ENCODE results near the gene IL21R.
"Not testable (repeated sequence)": the region's sequence is repeated elsewhere in the genome, so short reads cannot be mapped to it uniquely, and the experiment has no call there.

The IL21R gene

DNA sequence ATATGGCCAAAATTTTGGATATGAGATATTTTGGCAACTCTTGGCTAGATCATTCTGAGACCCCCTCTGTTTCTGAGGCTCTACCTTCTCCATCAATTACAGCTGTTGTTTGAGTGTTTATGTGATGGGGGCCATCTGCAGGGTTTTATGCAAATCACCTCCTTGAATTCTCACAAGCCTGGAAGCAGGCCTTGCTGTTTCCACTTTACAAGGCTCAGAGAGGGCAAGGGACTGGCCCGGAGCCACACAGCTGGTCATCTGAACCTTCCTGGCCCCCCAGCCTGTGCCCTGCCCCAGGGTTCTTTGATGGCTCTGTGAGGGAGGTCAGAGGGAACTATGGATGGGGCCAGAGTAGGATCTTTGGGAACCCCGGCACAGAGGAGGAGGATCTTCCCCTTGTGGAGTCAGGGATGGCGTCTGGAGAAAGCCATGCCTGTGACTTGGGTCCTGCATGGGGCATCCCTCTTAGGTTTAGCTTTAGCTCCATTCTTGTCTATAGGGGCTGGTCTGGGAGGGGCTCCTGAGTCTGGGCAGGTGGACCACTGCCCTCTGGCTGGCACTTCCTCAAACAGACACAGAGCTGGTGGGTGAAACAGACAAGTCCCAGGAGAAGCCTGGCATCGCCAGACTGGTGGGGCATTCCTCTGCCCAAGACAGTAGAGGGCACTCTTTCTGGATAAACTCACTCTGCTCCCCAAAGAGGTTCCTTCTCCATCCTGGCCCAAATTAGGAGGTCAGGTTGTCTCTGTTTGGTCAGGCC is 26.2 kb downstream of the IL21R start:
- DNase-seq = no peak

DNA sequence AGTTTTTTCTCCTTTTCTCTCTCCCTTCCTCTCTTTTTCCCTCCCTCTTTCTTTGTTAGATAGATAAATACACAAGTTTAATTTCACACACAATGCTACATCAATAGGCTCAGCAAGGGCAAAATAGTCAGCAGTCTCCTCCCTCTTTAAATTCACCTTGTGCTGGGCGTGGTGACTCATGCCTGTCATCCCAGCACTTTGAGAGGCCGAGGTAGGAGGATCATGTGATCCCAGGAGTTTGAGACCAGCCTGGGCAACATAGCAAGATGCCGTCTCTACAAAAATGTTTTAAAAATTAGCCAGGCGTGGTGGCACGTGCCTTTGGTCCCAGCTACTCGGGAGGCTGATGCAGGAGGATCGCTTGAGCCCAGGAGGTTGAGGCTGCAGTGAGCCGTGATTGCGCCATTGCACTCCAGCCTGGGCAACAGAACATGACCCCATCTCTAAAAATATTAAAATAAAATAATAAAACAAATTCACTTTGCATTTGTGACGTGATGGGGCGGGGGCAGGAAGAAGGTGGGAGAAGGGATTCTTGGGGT is 27.4 kb downstream of the IL21R start:
- DNase-seq = no peak

DNA sequence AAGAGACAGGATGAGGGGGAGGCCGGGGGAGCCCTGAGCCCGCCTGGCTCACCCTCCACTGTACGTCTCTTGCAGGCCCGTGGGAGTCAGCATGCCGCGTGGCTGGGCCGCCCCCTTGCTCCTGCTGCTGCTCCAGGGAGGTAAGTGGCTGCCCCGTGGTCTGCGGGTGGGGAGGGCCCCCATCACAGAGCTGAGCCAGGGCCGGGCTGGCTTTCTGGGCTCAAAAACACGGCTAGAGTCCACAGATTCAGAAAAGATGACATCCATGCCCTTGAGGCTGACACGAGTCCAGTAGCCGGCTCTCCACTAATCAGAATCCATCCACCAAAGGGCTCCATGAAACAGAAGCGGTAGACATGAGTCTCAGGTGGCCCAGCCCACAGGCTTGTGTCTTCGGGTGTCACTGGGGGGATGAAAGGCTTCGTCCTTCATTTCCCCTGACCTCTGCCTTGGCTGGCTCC is 28.0 kb downstream of the IL21R start:
- no peak for DNase-seq

DNA sequence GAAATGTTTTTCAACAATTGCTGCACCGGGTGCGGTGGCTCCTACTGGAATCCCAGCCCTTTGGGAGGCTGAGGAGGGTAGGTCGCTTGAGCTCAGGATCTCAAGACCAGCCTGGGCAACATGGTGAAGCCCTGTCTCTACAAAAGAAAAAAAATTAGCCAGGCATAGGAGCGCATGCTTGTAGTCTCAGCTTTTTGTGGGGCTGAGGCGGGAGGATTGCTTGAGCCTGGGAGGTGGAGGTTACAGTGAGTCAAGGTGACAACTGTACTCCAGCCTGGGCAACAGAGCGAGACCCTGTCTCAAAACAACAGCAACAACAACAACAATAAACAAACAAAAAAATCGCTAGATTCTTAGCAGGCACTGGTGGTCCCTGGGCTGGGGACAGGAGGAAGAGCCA is 28.5 kb downstream of the IL21R start:
- no peak for DNase-seq

DNA sequence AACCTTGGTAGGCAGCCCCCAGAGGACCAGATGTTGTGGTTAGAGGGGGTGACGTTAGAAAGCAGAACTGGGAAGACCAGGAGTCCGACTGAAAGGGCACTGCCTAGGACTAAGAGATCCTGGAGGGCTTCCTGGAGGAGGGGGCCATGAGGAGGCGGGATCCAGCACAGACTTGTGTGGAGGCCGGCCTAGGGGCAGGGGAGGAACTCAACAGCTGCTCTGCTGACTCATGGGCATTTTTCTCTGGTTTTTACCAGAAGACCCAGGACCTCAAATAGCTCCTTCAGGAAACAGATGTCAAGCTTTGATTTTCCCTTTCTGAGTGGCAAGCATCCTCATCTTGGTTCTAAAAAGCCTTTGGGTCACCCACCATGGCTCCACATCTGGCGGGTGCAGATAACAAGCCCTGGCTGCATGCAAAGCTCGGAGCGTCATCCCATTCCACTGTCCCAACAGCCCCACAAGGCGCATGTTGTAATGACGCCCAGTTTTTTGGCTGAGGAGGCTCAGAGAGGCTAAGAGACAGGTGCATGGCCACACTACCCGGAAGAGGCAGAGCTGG is 29.0 kb downstream of the IL21R start:
- DNase-seq = no peak

DNA sequence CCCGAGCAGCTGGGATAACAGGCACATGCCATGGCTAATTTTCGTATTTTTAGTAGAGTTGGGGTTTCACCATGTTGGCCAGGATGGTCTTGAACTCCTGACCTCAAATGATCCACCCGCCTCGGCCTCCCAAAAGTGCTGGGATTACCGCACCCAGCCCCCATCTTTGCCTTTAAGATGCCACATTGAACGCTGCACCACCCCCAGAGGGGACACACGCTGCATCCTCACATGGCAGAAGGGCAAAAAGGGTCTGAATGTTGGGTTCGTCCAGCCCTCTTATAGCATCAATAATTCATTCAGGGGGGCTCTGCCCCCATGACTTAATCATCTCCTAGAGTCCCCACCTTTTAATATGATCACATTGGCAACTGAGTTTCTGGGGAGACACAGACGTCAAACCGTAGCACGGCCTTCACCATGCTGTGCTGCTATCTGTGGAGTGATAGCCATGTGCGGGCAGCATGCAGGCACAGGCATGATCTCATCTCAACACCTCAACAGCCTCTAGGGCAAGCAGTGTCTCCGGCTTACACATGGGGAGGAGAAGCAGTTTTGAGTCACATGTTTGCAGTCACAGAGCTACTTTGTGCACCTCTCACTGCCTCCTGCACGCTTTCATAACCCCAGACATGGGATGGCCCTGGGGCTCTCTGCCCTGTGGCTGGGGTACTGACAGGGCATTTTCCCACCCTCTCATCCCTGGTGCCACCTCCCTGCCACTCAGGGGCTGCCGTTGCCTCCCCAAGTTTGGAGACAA is 30.0 kb downstream of the IL21R start:
- DNase-seq = no peak

DNA sequence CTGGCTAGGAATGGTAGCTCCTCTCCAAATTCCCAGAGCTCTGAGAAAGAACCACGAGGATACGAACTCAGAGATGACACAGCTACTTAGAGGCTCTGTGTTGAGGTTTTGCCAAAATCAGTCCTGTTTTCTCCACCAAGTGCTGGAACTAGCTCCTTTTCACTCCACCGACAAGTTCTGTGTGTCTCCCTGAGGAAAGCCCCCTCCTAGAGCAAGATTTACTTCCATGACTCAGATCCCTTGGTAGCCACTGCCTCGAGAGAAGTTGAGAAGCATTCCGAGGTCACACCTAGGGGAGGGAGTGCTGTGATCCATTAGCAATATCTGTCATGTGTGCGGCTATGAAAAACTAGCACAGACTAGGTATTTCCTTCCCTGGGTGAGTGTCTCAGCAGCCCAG is 30.6 kb downstream of the IL21R start:
- no peak for DNase-seq

DNA sequence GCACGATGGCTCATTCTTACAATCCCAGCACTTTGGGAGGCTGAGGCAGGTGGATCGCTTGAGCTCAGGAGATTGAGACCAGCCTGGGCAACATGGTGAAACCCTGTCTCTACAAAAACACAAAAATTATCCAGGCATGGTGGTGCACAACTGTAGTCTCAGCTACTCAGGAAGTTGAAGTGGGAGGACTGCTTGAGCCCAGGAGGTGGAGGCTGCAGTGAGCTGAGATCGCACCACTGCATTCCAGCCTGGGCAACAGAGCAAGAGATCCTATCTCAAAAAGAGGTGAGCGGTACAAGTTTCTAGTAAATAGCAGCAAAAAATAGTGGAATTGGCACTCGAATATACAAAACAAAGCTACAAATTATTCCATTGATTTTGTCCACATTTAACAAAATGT is 31.2 kb downstream of the IL21R start:
- not testable (repeated sequence) for DNase-seq

DNA sequence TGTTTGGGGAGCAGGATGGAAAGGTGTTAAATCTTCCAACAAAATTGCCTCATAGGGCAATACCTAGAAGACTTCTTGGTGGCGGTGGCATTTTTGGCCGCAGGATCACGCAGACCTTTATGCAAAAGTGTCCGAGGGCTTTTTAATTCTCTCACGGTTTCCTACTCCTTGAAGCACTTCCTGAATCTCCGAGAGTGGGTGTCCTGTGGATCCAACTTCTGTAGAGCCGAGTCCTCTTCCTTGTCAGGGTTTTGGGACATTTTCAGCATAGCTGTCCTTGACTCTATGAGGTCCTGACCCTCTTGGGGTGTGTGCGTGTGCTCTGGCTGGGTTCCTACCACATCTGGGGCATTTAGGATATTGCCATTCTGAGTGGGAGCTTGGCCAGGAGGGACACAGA is 31.7 kb downstream of the IL21R start:
- DNase-seq = no peak

DNA sequence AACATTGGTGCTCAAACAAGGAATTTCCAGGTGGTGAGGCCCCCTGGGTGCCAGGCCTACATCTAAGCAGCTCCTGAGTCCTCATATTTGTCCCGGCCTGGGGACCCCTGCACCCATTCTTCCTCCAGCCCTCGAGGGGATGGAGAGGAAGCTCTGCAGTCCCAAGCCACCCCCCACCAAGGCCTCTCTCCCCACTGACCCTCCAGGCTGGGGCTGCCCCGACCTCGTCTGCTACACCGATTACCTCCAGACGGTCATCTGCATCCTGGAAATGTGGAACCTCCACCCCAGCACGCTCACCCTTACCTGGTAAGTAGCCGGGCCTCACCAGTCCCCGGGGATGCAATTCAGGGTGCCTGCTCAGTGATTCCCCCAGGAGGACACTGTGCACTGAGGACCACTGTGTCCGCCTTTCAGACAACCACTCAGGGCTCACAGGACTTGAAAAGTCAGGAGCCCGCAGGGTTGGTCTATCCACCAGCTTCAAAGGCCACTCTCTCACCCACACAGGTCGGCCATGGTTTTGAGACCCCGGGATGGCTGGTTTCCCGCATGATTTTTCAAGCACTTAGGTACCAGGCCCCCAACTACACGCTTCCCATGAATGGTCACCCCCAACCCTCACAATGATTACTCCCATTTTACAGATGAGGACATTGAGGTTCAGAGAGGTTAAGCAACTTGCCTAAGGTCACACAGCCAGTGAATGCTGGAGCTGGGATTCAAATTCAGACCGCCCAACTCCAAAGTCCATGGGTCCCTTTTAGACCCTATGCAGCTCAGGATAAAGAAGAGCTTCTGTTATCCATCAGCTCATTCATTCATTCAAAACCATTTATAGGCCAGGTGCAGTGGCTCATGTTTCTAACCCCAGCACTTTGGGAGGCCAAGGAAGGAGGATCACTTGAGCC is 32.4 kb downstream of the IL21R start:
- no peak for DNase-seq

DNA sequence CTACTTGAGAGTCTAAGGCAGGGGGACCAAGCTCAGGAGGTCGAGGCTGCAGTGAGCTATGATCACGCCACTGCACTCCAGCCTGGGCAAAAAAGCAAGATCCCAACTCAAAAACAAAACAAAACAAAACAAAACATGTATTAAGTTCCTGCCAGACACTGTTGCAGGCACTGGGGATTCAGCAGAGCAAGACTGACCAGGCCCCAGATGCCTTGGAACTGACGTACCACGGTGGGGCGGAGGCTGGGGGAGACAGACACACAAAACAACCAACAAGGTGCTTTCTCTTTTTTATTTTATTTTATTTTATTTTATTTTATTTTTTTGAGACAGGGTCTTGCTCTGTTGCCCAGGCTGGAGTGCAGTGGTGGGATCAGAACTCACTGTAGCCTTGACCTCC is 33.2 kb downstream of the IL21R start:
- DNase-seq = not testable (repeated sequence)

DNA sequence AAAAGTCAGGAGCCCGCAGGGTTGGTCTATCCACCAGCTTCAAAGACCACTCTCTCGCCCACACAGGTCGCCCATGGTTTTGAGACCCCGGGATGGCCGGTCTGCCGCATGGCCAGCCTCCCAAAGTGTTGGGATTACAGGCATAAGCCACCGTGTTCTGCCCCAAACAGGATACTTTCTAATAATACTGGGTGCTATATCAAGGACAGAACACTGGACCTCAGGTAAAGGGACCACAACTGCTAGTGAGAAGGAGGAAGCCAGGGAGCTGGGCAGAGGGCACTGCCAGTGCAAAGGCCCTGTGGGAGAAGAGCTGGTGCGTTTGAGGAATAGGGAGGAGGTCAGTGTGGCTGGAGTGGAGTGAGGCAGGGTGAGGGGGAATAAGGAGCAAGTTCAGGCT is 34.1 kb downstream of the IL21R start:
- no peak for DNase-seq

DNA sequence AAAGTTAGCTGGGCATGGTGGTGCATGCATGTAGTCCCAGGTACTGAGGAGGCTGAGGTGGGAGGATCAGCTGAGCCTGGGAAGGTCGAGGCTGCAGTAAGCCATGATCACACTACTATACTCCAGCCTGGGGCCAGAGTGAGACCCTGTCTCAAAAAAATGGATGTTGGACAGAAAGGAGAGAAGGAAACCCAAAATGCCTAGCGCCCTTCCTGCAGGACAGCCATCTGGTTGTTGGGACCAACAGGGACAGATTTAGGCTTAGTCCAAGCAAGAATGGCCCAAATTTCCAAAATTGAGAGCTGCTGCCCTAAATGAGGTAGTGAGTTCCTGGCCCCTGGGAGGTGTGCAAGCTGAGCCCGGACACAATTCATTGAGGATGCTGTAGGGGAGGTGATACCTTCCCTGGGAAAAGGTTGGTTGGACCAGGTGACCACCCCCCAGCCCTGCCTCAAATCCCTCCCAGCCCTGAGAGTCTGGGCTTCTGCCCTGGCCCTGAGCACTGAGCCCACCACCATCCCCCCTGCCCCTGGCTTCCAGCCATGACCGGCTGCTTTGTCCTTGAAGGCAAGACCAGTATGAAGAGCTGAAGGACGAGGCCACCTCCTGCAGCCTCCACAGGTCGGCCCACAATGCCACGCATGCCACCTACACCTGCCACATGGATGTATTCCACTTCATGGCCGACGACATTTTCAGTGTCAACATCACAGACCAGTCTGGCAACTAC is 35.1 kb downstream of the IL21R start:
- DNase-seq = no peak

DNA sequence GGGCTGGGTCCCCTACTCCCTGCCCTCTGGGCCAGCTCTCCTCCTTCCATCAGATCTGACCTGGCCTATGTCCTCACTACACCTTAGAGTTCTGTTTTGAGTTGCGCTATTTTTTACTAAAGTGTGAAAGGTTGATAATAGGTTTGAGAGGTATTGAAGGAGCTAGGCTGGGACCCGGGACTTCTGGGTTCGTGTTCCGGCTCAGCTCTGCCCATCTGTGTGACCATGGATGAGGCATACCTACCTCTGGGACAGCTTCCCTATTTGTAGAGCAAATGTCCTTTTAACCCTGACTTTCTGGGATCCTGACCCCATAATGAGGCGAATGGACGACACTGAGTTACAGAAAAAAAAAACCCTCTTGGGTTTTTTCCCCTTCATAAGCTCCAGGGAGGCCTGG is 36.0 kb downstream of the IL21R start:
- DNase-seq = no peak

DNA sequence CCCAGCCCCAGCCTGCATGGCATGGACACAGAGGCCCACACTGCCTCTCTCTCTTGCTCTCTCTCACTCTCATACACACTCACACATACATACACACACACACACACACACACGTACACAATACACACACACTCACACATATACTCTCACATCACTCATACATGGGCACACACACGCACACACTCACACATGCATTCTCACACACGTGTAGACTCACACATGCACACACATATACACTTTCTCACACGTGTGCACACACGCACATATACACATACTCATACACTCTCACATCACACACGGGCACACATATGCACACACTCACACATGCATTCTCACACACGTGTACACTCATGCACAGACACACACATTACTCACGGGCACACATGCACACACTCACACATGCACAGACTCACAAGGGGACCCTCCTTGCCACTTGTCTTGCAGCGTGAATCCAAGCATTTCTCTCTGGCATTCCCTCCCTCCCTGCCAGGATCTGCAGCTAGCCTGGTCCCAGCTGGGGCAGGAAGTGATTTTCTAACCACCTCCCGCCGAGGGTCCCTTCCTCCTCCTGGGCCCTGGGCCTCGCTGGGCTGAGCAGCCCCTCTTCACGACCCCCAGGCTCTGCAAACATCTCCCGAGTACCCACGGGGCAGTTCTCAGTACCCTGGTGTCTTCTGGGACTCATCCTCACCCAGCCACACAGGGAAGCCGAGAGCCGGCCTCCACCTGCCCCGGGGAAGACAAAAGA is 37.5 kb downstream of the IL21R start:
- DNase-seq = no peak

DNA sequence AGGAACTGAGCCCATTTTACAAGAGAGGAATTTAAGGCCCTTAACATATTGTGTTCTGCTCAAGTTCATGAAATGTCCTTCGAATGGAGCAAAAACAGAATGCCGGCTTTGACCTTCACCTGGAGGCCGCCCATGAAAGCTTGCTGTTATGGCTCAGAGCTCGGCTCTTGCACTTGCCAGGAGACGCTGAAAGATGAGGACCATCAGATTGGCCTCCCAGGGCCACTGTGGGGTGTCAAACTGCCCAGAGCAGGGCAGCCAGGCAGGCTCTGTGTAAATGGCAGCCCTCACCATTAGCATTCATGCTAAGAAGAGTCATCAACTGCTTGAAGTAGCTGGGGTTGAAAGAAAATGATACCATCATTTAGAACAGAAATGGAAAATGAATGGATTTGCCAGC is 39.3 kb downstream of the IL21R start:
- no peak for DNase-seq

DNA sequence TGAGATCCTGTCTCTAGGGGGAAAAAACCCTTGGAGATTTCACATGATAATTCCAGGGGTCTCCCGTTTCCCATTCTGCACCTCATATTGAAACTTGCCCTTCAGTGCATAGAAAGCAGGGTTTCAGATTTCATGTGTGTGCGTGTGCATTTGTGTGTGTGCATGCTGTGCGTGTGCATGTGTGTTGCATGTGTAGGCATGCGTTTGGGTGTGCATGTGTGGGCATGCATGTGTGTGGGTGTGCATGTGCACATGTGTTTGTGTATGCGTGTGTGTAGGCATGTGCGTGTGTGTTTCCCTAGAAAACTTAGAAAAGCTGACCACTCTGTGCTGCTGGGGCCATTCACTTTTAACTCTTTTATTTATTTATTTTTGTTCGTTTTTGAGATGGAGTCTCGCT is 40.0 kb downstream of the IL21R start:
- DNase-seq = no peak

DNA sequence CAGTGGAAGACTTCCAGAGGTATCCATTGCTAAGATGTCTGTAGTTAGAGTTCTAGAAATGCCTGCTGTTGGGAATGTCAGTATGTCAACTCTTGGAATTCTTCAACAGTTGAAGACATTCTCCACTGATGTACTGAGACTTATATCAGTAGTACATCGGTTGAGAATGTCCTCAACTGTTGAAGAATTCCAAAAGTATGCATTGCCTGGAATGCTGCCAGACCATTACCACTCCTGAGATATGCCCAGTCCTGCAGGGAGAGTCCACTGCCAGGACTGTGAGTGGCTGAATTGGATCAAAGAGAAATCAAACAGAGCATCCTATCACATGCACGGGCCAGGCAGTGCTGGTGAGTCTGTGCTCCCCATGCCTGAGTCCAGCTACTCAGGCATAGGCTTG is 42.0 kb downstream of the IL21R start:
- DNase-seq = no peak

DNA sequence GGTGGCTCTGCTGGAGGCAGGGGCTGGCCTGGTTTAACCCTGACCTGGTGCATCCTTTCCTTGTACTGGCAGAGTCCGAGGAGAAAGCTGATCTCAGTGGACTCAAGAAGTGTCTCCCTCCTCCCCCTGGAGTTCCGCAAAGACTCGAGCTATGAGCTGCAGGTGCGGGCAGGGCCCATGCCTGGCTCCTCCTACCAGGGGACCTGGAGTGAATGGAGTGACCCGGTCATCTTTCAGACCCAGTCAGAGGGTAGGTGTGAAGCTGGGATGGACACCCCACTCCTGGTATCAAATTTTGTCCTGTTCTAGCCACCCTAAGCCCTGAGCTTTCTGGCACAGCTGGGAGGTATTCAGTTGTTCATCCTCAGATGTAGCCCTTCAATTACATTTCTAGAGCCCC is 42.5 kb downstream of the IL21R start:
- DNase-seq = no peak

DNA sequence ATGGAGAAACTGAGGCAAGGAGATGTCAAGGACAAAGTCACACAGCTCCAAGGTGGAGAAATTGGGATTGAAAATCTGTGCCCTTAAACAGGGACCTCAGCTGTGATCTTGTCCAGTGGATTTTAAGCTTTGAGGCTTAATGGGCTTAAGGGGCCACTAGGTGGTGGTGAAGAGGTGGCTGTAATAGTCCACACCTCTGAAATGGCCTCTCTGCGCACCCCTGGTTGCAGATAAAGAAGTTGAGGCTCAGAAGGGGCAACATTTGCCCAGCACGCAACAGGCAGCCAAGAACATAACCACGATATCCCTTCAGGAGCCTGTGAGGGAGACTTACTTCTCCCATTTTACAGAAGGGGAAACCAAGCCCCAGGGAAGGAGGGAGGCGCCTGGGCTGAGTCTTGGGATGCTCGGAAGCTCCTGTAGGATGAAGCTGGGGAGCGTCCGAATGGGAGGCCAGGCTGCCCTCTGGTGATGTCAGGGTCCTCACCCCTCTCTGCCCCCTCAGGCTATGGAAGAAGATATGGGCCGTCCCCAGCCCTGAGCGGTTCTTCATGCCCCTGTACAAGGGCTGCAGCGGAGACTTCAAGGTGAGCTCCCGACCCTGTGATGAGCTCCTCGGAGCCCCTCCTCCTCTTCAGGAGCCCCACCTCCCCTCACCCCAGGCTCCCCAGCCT is 43.7 kb downstream of the IL21R start:
- DNase-seq = no peak

DNA sequence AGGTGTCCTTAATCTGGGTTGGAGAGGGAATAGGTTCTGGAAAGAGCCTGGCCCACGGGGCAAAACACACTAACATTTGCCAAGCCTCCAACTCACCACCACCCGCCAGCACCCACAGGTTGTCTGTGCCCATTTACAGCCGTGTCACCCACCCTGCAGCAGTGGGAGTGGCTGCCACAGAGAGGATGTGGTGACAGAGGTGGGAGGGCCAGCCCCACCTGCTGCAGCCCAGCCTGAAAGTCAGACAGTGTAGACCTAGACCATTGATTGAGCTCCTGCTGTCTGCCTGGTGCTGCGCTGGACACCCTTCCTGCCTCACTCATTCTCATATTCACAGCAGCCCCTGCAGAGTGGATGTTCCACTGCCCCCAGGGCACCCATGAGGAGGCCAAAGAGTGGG is 44.7 kb downstream of the IL21R start:
- peak; percentile 88 for DNase-seq
